Measurements from ENCODE around the gene ACAT2. TPM values are rescaled to one million over a fixed set of nuclear protein-coding genes. Genes with fewer than 3 reads are reported as not detected.
"Not testable (repeated sequence)": the region's sequence is repeated elsewhere in the genome, so short reads cannot be mapped to it uniquely, and the experiment has no call there.

The ACAT2 gene
- total RNA-seq, 1 donor from 2014 or later = 34.1 TPM

DNA sequence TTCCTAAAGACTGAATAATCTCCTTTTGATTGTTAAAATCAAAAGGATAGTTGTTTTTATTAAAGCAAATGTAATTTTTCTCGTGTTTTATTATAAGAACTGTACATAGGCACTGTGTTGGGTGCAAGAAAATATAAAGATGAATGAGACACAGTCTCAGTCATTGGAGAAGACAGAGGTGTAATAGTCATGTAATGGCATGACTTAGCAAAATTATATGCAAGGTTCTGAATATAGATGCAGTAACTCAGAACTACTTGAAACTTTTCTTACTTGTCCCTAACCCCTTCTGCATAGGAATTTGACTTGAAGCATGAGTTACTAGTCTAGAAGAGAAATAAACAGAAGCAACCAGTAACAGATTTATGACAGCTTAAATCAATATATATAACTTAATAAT lies 19.7 kb upstream of the ACAT2 start:
- DNase-seq (ENCODE audit: low read depth) = no peak
- Histone ChIP-seq H3K4me3 (ENCODE audit: low read depth, low read length) (no peak overlapping the region), H3K27me3 (ENCODE audit: control insufficient read depth, insufficient read depth, low read length) (no peaks in the 10 kb centered on the region), H3K36me3 (ENCODE audit: control insufficient read depth, insufficient read depth, low read length) (peaks cover 1% of the 10 kb centered on the region)
- TF ChIP-seq, protein P1, sequence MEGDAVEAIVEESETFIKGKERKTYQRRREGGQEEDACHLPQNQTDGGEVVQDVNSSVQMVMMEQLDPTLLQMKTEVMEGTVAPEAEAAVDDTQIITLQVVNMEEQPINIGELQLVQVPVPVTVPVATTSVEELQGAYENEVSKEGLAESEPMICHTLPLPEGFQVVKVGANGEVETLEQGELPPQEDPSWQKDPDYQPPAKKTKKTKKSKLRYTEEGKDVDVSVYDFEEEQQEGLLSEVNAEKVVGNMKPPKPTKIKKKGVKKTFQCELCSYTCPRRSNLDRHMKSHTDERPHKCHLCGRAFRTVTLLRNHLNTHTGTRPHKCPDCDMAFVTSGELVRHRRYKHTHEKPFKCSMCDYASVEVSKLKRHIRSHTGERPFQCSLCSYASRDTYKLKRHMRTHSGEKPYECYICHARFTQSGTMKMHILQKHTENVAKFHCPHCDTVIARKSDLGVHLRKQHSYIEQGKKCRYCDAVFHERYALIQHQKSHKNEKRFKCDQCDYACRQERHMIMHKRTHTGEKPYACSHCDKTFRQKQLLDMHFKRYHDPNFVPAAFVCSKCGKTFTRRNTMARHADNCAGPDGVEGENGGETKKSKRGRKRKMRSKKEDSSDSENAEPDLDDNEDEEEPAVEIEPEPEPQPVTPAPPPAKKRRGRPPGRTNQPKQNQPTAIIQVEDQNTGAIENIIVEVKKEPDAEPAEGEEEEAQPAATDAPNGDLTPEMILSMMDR (IDR thresholded peaks at IDR 0.05; ENCODE audit: insufficient read depth, low read length, poor library complexity, severe bottlenecking) = no peak

DNA sequence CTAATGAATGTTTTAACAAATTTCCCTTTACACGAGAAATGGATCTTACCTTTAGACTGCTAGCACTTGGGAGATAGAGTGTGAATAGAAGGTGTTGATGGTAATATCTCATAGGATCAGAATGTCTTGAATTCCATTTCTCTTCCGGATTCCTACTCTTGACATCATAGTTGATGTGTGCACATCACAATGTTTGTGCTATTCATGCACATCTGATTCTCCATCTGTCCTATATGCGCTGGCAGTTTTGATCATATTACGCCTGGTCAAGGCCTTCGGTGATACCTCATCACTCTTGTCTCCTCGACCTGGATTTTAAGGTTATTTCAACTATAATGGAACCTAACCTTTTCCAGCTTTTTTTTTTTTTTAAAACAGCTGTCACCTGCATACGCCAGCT lies 16.8 kb upstream of the ACAT2 start:
- Histone ChIP-seq H3K4me3 (ENCODE audit: low read depth, low read length) (no peak overlapping the region), H3K36me3 (ENCODE audit: control insufficient read depth, insufficient read depth, low read length) (peaks cover 1% of the 10 kb centered on the region), H3K27me3 (ENCODE audit: control insufficient read depth, insufficient read depth, low read length) (no peaks in the 10 kb centered on the region)
- TF ChIP-seq, protein P1 (IDR thresholded peaks at IDR 0.05; ENCODE audit: insufficient read depth, low read length, poor library complexity, severe bottlenecking) = no peak
- DNase-seq (ENCODE audit: low read depth) = no peak

DNA sequence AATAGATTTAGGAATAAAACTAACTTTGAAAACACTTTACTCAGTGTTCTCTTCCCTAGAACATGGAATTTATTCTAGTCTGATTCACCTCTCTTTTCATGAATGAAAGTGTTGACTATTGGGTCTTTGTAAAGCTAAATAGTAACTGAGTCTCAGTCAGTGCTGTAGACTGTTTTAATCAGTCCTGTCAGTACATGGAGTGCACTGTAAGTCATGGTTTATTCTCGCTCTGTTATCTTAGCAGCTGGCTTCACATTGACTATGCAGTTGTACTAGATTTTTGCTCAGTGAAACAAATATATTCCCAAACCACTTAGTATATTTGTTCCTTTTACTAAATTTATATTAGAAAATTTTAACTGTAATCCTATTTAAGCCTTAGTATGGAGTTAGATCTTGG lies 15.1 kb upstream of the ACAT2 start:
- DNase-seq (ENCODE audit: low read depth) = no peak
- no peaks in the 10 kb centered on the region for H3K27me3 ChIP-seq (ENCODE audit: control insufficient read depth, insufficient read depth, low read length)
- no peak overlapping the region for H3K4me3 ChIP-seq (ENCODE audit: low read depth, low read length)
- TF ChIP-seq, protein P1 (IDR thresholded peaks at IDR 0.05; ENCODE audit: insufficient read depth, low read length, poor library complexity, severe bottlenecking) = no peak
- peaks cover 1% of the 10 kb centered on the region for H3K36me3 ChIP-seq (ENCODE audit: control insufficient read depth, insufficient read depth, low read length)

DNA sequence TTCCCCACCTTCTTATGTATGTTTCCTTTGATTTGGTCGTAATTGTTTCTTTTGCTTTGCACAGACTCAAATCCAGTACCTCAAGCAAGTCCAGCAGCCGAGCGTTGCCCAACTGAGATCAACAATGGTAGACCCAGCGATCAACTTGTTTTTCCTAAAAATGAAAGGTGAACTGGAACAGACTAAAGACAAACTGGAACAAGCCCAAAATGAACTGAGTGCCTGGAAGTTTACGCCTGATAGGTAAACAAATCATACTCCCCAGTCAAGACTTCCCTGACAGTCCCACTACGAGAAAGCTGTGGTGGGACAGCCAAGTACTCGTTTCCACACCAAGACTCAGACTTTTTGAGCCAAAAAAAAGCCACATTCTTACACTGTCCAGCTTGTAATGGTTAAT lies 13.7 kb upstream of the ACAT2 start:
- H3K36me3 ChIP-seq (ENCODE audit: control insufficient read depth, insufficient read depth, low read length); DNase-seq (ENCODE audit: low read depth); H3K27me3 ChIP-seq (ENCODE audit: control insufficient read depth, insufficient read depth, low read length); H3K4me3 ChIP-seq (ENCODE audit: low read depth, low read length): not testable (repeated sequence)

DNA sequence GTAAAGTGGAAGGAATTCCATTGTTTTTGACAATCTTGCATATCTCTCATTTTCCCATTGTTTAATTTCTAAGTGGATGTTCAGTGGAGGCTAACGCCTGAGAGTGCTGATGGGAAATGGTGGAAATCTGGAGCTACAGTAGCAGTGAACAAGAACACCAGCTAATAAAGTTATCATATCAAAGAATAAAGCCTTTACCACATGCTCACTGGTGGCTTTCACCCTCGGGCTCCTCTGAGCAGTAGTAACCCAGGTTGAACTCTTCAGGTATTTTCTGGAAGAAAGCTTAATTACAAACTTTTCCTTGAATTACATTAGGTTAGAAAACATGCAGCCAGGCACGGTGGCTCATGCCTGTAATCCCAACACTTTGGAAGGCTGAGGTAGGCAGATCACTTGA lies 10.4 kb upstream of the ACAT2 start:
- DNase-seq (ENCODE audit: low read depth) = no peak
- Histone ChIP-seq H3K36me3 (ENCODE audit: control insufficient read depth, insufficient read depth, low read length) (peaks cover 3% of the 10 kb centered on the region), H3K4me3 (ENCODE audit: low read depth, low read length) (no peak overlapping the region), H3K27me3 (ENCODE audit: control insufficient read depth, insufficient read depth, low read length) (no peaks in the 10 kb centered on the region)
- TF ChIP-seq, protein P1 (IDR thresholded peaks at IDR 0.05; ENCODE audit: insufficient read depth, low read length, poor library complexity, severe bottlenecking) = no peak

DNA sequence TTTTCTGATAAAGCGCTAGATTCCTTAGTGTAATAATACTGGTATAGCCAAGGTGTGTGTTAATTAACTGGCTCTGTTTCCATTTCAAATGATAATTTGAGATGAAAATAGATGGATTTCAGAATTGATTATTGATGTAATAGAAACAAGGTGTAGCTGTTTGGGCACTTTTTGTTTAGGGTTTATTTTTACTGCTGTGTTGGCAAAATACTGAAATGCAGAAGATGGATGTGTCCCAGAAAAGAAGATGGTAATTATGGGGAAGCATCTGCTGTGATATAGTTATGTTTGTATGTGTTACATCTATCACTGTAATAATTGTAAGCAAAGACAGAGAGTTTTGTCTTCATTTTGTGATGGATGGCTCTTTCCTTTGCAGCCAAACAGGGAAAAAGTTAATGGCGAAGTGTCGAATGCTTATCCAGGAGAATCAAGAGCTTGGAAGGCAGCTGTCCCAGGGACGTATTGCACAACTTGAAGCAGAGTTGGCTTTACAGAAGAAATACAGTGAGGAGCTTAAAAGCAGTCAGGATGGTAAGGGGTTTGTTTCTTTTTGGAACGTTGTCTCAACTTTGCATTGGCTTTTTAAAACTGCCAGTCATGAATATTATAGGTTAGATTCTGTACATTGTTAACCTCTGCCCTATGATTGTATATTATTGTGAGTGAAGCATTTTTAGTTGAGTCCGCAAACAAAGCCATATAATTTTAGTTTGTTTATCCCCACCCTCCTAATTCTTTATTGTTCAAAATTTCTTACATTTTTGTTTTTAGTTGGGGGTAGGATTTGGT lies 8.6 kb upstream of the ACAT2 start:
- TF ChIP-seq, protein P1 (IDR thresholded peaks at IDR 0.05; ENCODE audit: insufficient read depth, low read length, poor library complexity, severe bottlenecking) = no peak
- Histone ChIP-seq H3K36me3 (ENCODE audit: control insufficient read depth, insufficient read depth, low read length) (peaks cover 3% of the 10 kb centered on the region), H3K4me3 (ENCODE audit: low read depth, low read length) (no peak overlapping the region), H3K27me3 (ENCODE audit: control insufficient read depth, insufficient read depth, low read length) (no peaks in the 10 kb centered on the region)
- DNase-seq (ENCODE audit: low read depth) = no peak

All from kidney epithelial cell (primary cell).